SK-N-SH (cell line): ENCODE data around the gene LOX. TPM values are rescaled to one million over a fixed set of nuclear protein-coding genes. Genes with fewer than 3 reads are reported as not detected.

Experiments
- CTCF ChIA-PET: fragments of 300-600, 350-600 bp; formaldehyde crosslinking; extraction: SDS; loops from one replicate; lab custom pipeline; 2021; lab: Yijun Ruan, JAX
- POLR2A ChIA-PET: fragments of 350-600 bp; sonication (Branson Sonifier 250); formaldehyde crosslinking; extraction: SDS; loops from one replicate; lab custom pipeline; 2020; ENCODE audit warnings: antibody characterized with exemption, inconsistent platforms; lab: Yijun Ruan, JAX
- DNase-seq: peaks from one replicate; pipeline ENCODE4 v3.0.0; 2012
- H2AFZ ChIP-seq: fragments of 200-600 bp; sonication (generic); 2 replicates; pipeline ENCODE4 v1.8.1; 2016; ENCODE audit warnings: antibody characterized with exemption, mild to moderate bottlenecking, low read depth
- H3F3A ChIP-seq: fragments of 200-600 bp; sonication (generic); replicated peaks from 2 replicates; pipeline ENCODE3; 2016; ENCODE audit warnings: antibody characterized with exemption, mild to moderate bottlenecking; ENCODE audit not compliant: insufficient read depth
- H3K27ac ChIP-seq, 2 experiments: fragments of 200-500 bp in 1 of 2; fragments of 200-600 bp in 1 of 2; sonication (Bioruptor generic) in 1 of 2; sonication (generic), shearing (Covaris generic) in 1 of 2; 2 replicates each; pipeline versions ENCODE4 v1.5.1 to v1.6.1; 2014 to 2016; ENCODE audit warnings: low read depth in 2 of 2, inconsistent platforms in 1 of 2, low read length in 1 of 2, mild to moderate bottlenecking in 1 of 2, mixed read lengths in 1 of 2
- H3K27me3 ChIP-seq: fragments of 200-600 bp; sonication (generic), shearing (Covaris generic); 2 replicates; pipeline ENCODE4 v1.6.1; 2016; ENCODE audit warnings: mixed run types; ENCODE audit not compliant: insufficient read depth
- H3K36me3 ChIP-seq, 2 experiments: fragments of 200-500 bp in 1 of 2; fragments of 200-600 bp in 1 of 2; sonication (Bioruptor generic) in 1 of 2; sonication (generic) in 1 of 2; replicated peaks in 1 of 2; 2 replicates each; pipeline versions ENCODE3 to v1.5.1; 2014 to 2016; ENCODE audit warnings: low read length in 1 of 2, mild to moderate bottlenecking in 1 of 2; ENCODE audit not compliant: insufficient read depth in 2 of 2, control insufficient read depth in 1 of 2
- H3K4me1 ChIP-seq, 2 experiments: fragments of 200-500 bp in 1 of 2; fragments of 200-600 bp in 1 of 2; sonication (Bioruptor generic) in 1 of 2; sonication (generic), shearing (Covaris generic) in 1 of 2; 2 replicates each; pipeline versions ENCODE4 v1.5.1 to v1.6.1; 2014 to 2016; ENCODE audit warnings: low read depth in 1 of 2, low read length in 1 of 2, mixed run types in 1 of 2; ENCODE audit not compliant: insufficient read depth in 2 of 2, control insufficient read depth in 1 of 2
- H3K4me2 ChIP-seq: fragments of 200-600 bp; sonication (generic), shearing (Covaris generic); 2 replicates; pipeline ENCODE4 v1.6.1; 2017; ENCODE audit warnings: mixed run types
- H3K4me3 ChIP-seq, 2 experiments: fragments of 200-500 bp in 1 of 2; fragments of 200-600 bp in 1 of 2; sonication (Bioruptor generic) in 1 of 2; sonication (generic), shearing (Covaris generic) in 1 of 2; 2 replicates each; pipeline versions ENCODE4 v1.5.1 to v1.8.1; 2014 to 2016; ENCODE audit warnings: low read depth in 2 of 2, inconsistent platforms in 1 of 2, low read length in 1 of 2, mild to moderate bottlenecking in 1 of 2, mixed read lengths in 1 of 2, moderate library complexity in 1 of 2
- H3K79me2 ChIP-seq: fragments of 200-600 bp; sonication (generic); 2 replicates; pipeline ENCODE4 v1.8.1; 2017; ENCODE audit warnings: mild to moderate bottlenecking; ENCODE audit not compliant: insufficient read depth
- H3K9ac ChIP-seq: fragments of 200-600 bp; sonication (generic); 2 replicates; pipeline ENCODE4 v1.6.1; 2017; ENCODE audit warnings: mixed run types
- H3K9me2 ChIP-seq: fragments of 200-600 bp; sonication (generic); 2 replicates; pipeline ENCODE4 v1.6.1; 2017; ENCODE audit warnings: mixed run types
- H3K9me3 ChIP-seq: fragments of 200-600 bp; sonication (generic); 2 replicates; pipeline ENCODE4 v1.6.1; 2017; ENCODE audit warnings: mixed run types, mild to moderate bottlenecking, moderate library complexity
- H4K20me1 ChIP-seq: fragments of 200-600 bp; sonication (generic); 2 replicates; pipeline ENCODE4 v1.6.1; 2017; ENCODE audit warnings: mild to moderate bottlenecking, mixed run types; ENCODE audit not compliant: insufficient read depth
- ELF1 ChIP-seq: IDR thresholded peaks from 2 replicates; pipeline ENCODE4 v1.4.0; 2012
- FOXM1 ChIP-seq: IDR thresholded peaks from 2 replicates; pipeline ENCODE4 v1.4.0; 2012; ENCODE audit warnings: low read depth, mild to moderate bottlenecking
- GABPA ChIP-seq: IDR thresholded peaks from 2 replicates; pipeline ENCODE4 v1.4.0; 2012; ENCODE audit warnings: low read depth, mild to moderate bottlenecking
- GATA2 ChIP-seq: sonication (generic); formaldehyde crosslinking; IDR thresholded peaks from 2 replicates; pipeline ENCODE4 v1.5.0; 2020; ENCODE audit warnings: mild to moderate bottlenecking, missing genetic modification reagents
- PBX3 ChIP-seq: IDR thresholded peaks from 2 replicates; pipeline ENCODE4; 2012
- POLR2AphosphoS5 ChIP-seq: IDR thresholded peaks from 2 replicates; pipeline ENCODE4 v1.6.1; 2012; ENCODE audit warnings: low read depth, low read length
- RAD21 ChIP-seq: IDR thresholded peaks from 2 replicates; pipeline ENCODE4 v1.6.1; 2012; ENCODE audit warnings: mild to moderate bottlenecking, low read length
- RCOR1 ChIP-seq: fragments of 150-350 bp; IDR thresholded peaks from 2 replicates; pipeline ENCODE4 v1.6.1; 2017; ENCODE audit warnings: antibody characterized with exemption, low read length
- REST ChIP-seq: IDR thresholded peaks from 2 replicates; pipeline ENCODE4 v1.6.1; 2012; ENCODE audit warnings: mild to moderate bottlenecking, low read depth, low read length, moderate library complexity
- RXRA ChIP-seq: IDR thresholded peaks from 2 replicates; pipeline ENCODE4 v1.4.0; 2012; ENCODE audit warnings: low read depth, mild to moderate bottlenecking, borderline replicate concordance
- SIN3A ChIP-seq: IDR thresholded peaks from 2 replicates; pipeline ENCODE4 v1.6.1; 2012; ENCODE audit warnings: low read depth, mild to moderate bottlenecking, low read length, moderate library complexity, borderline replicate concordance
- TCF12 ChIP-seq: IDR thresholded peaks from 2 replicates; pipeline ENCODE4 v1.4.0; 2012
- TEAD4 ChIP-seq: IDR thresholded peaks from 2 replicates; pipeline ENCODE4 v1.4.0; 2012; ENCODE audit warnings: mild to moderate bottlenecking, borderline replicate concordance; ENCODE audit not compliant: insufficient read depth
- WGBS: methylation state at CpG from one replicate; pipeline ENCODE4 v1.1.6; 2017; ENCODE audit warnings: low lambda C conversion rate; 5-methylcytosine and 5-hydroxymethylcytosine counted together
- polyA plus RNA-seq, 3 experiments: library from polyadenylated mRNA; depleted of rRNA; stranded (reverse); fragments of >200 nt; gene quantifications; 2 replicates each; pipeline ENCODE4 v1.2.3, GENCODE V29; 2012
- TF ChIP-seq, protein P1 (sequence below): fragments of 150-350 bp; IDR thresholded peaks from 2 replicates; pipeline ENCODE4 v1.6.1; 2016; ENCODE audit warnings: mild to moderate bottlenecking, low read depth, low read length
- TF ChIP-seq, protein P2 (sequence below): fragments of 200-600 bp; sonication (generic); IDR thresholded peaks from 2 replicates; pipeline ENCODE4 v1.6.1; 2017; ENCODE audit warnings: antibody characterized with exemption, mild to moderate bottlenecking, moderate library complexity

LOX gene
- polyA plus RNA-seq, 1 of the 3 experiments (the other 2 are of a cell fraction) = 36.3 TPM

GRCh38 chr5:122112063-122112462, 34.0 kb upstream of the LOX start:
- no peak overlapping the region for H3K9ac ChIP-seq
- H3K27me3 ChIP-seq = no peaks in the 10 kb centered on the region
- no peaks in the 10 kb centered on the region; the same call in 1 of the 2 replicates for H3K9me2 ChIP-seq
- no peak overlapping the region for H3K4me3 ChIP-seq
- no peaks in the 10 kb centered on the region for H3F3A ChIP-seq
- H3K4me2 ChIP-seq = no peak overlapping the region
- TF ChIP-seq ELF1 (no peak), RAD21 (no peak), REST (no peak), SIN3A (no peak), GATA2 (CRISPR knock-in tag) (no peak), GABPA (no peak), PBX3 (no peak), POLR2AphosphoS5 (no peak), RCOR1 (no peak), RXRA (no peak), TEAD4 (no peak), TCF12 (no peak), FOXM1 (no peak)
- TF ChIP-seq, protein P1, sequence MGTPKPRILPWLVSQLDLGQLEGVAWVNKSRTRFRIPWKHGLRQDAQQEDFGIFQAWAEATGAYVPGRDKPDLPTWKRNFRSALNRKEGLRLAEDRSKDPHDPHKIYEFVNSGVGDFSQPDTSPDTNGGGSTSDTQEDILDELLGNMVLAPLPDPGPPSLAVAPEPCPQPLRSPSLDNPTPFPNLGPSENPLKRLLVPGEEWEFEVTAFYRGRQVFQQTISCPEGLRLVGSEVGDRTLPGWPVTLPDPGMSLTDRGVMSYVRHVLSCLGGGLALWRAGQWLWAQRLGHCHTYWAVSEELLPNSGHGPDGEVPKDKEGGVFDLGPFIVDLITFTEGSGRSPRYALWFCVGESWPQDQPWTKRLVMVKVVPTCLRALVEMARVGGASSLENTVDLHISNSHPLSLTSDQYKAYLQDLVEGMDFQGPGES = no peak
- TF ChIP-seq, protein P2, sequence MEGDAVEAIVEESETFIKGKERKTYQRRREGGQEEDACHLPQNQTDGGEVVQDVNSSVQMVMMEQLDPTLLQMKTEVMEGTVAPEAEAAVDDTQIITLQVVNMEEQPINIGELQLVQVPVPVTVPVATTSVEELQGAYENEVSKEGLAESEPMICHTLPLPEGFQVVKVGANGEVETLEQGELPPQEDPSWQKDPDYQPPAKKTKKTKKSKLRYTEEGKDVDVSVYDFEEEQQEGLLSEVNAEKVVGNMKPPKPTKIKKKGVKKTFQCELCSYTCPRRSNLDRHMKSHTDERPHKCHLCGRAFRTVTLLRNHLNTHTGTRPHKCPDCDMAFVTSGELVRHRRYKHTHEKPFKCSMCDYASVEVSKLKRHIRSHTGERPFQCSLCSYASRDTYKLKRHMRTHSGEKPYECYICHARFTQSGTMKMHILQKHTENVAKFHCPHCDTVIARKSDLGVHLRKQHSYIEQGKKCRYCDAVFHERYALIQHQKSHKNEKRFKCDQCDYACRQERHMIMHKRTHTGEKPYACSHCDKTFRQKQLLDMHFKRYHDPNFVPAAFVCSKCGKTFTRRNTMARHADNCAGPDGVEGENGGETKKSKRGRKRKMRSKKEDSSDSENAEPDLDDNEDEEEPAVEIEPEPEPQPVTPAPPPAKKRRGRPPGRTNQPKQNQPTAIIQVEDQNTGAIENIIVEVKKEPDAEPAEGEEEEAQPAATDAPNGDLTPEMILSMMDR = no peak
- no peaks in the 10 kb centered on the region for H3K79me2 ChIP-seq
- no peaks in the 10 kb centered on the region for H4K20me1 ChIP-seq
- CTCF ChIA-PET = interaction anchor here (1.0 to 2.9 kb wide), 4 partner anchors 10 to 45 kb away, joined by 3 to 16 read pairs (median 3); no protein-coding TSS in a partner anchor
- 63% methylated on average over 3 of the region's 3 CpGs for WGBS
- no peaks in the 10 kb centered on the region for H3K9me3 ChIP-seq
- H3K27ac ChIP-seq = no peak overlapping the region
- no peak overlapping the region for H2AFZ ChIP-seq
- no peaks in the 10 kb centered on the region for H3K4me1 ChIP-seq
- no peaks in the 10 kb centered on the region for H3K36me3 ChIP-seq
- POLR2A ChIA-PET = no interaction called here
- DNase-seq = no peak
